ENCODE measurements around the gene MREG.

MREG gene

GRCh38 chr2:216051350-216051749 is 38.0 kb upstream of the MREG start:
- TF ChIP-seq, protein P1, sequence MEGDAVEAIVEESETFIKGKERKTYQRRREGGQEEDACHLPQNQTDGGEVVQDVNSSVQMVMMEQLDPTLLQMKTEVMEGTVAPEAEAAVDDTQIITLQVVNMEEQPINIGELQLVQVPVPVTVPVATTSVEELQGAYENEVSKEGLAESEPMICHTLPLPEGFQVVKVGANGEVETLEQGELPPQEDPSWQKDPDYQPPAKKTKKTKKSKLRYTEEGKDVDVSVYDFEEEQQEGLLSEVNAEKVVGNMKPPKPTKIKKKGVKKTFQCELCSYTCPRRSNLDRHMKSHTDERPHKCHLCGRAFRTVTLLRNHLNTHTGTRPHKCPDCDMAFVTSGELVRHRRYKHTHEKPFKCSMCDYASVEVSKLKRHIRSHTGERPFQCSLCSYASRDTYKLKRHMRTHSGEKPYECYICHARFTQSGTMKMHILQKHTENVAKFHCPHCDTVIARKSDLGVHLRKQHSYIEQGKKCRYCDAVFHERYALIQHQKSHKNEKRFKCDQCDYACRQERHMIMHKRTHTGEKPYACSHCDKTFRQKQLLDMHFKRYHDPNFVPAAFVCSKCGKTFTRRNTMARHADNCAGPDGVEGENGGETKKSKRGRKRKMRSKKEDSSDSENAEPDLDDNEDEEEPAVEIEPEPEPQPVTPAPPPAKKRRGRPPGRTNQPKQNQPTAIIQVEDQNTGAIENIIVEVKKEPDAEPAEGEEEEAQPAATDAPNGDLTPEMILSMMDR (IDR thresholded peaks at IDR 0.05; ENCODE audit: extremely low read depth, insufficient read depth, missing control alignments): no peak
- DNase-seq (ENCODE audit: low spot score): no peak
- in situ Hi-C loops (cut with MboI; ENCODE audit: low pct_unique_long_range_greater_than_20kb, low sequenced_read_pairs, unreplicated experiment): no loop called here

GRCh38 chr2:216049452-216049851 is 36.1 kb upstream of the MREG start:
- no peak for DNase-seq (ENCODE audit: low spot score)
- TF ChIP-seq, protein P1 (IDR thresholded peaks at IDR 0.05; ENCODE audit: extremely low read depth, insufficient read depth, missing control alignments): no peak
- in situ Hi-C loops (cut with MboI; ENCODE audit: low pct_unique_long_range_greater_than_20kb, low sequenced_read_pairs, unreplicated experiment): no loop called here

- in situ Hi-C loops (cut with MboI; ENCODE audit: low pct_unique_long_range_greater_than_20kb, low sequenced_read_pairs, unreplicated experiment): no loop called here
- TF ChIP-seq, protein P1 (IDR thresholded peaks at IDR 0.05; ENCODE audit: extremely low read depth, insufficient read depth, missing control alignments): no peak
- DNase-seq (ENCODE audit: low spot score): no peak
Observed at GRCh38 chr2:216047397-216047796, 34.0 kb upstream of the MREG start.

- DNase-seq (ENCODE audit: low spot score): no peak
- in situ Hi-C loops (cut with MboI; ENCODE audit: low pct_unique_long_range_greater_than_20kb, low sequenced_read_pairs, unreplicated experiment): no loop called here
- TF ChIP-seq, protein P1 (IDR thresholded peaks at IDR 0.05; ENCODE audit: extremely low read depth, insufficient read depth, missing control alignments): no peak
Observed at GRCh38 chr2:216044883-216045486, 31.6 kb upstream of the MREG start.

- in situ Hi-C loops (cut with MboI; ENCODE audit: low pct_unique_long_range_greater_than_20kb, low sequenced_read_pairs, unreplicated experiment): no loop called here
- TF ChIP-seq, protein P1 (IDR thresholded peaks at IDR 0.05; ENCODE audit: extremely low read depth, insufficient read depth, missing control alignments): no peak
- DNase-seq (ENCODE audit: low spot score): no peak
Observed at GRCh38 chr2:216043949-216044348, 30.6 kb upstream of the MREG start.

DNA sequence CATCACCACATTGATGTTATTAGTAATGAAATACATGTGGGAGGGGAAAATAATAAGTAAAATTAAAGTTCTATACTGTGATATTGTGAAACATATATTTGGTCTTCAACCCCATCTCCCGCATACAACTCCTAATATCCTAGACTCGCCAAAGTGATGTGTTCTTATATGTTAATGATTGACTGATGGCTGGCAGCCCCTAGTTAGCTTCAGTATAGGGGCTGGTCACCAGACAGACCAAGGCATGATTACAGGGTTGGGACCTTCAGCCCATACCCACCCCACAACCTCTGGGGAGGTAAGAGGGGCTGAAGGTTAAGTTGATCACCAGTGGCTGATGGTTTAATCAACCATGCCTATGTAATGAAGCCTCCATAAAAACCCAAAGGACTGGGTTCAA is 28.1 kb upstream of the MREG start:
- TF ChIP-seq, protein P1 (IDR thresholded peaks at IDR 0.05; ENCODE audit: extremely low read depth, insufficient read depth, missing control alignments): no peak
- no peak for DNase-seq (ENCODE audit: low spot score)
- in situ Hi-C loops (cut with MboI; ENCODE audit: low pct_unique_long_range_greater_than_20kb, low sequenced_read_pairs, unreplicated experiment): no loop called here
